ENCODE measurements around the gene ZCCHC24.

DNA sequence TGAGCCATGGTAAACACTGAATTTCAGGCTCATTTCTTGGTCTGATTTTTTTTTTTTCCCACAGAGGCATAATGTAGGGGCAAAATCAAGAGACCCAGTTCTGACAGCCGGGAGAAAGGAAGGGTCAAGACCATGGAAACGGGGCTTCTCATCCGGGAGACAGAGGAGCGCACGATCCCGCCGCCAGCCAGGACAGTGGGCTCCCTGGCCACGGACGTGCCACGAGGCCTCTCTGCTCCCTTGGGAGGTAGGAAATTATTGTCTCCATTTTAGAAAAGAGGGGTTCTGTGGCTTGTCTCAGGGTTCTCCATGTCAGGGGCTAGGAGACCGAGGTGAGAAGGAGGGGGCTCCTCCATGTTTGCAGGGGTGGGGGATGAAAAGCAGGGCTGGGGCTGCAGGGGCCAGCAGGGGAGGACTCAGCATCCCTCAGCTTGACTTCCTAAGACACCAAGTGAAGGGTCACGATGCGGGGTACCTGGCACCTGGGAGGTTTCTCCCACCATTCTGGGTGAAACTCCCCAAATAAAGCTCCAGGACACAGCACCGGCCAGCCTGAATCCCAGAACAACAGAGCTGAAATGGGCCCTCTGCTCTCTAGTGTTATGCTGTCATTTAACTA lies 60.5 kb downstream of the ZCCHC24 start:
- TF ChIP-seq POLR2A (IDR thresholded peaks at IDR 0.05), result no peak
- TF ChIP-seq, protein P1, sequence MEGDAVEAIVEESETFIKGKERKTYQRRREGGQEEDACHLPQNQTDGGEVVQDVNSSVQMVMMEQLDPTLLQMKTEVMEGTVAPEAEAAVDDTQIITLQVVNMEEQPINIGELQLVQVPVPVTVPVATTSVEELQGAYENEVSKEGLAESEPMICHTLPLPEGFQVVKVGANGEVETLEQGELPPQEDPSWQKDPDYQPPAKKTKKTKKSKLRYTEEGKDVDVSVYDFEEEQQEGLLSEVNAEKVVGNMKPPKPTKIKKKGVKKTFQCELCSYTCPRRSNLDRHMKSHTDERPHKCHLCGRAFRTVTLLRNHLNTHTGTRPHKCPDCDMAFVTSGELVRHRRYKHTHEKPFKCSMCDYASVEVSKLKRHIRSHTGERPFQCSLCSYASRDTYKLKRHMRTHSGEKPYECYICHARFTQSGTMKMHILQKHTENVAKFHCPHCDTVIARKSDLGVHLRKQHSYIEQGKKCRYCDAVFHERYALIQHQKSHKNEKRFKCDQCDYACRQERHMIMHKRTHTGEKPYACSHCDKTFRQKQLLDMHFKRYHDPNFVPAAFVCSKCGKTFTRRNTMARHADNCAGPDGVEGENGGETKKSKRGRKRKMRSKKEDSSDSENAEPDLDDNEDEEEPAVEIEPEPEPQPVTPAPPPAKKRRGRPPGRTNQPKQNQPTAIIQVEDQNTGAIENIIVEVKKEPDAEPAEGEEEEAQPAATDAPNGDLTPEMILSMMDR (IDR thresholded peaks at IDR 0.05), result no peak

Data from testis (tissue), 2 donors.